ENCODE results near the gene PCDH15.
"Not testable (repeated sequence)": the region's sequence is repeated elsewhere in the genome, so short reads cannot be mapped to it uniquely, and the experiment has no call there.

PCDH15 gene

GRCh38 chr10:54531296-54531695 is 269.7 kb downstream of the PCDH15 start:
- DNase-seq, result no peak

GRCh38 chr10:54530299-54530698 is 270.7 kb downstream of the PCDH15 start:
- no peak for DNase-seq

GRCh38 chr10:54525816-54526215 is 275.2 kb downstream of the PCDH15 start:
- no peak for DNase-seq

- not testable (repeated sequence) for DNase-seq
These were observed 285.8 kb downstream of the PCDH15 start for GRCh38 chr10:54515244-54515643.

- DNase-seq, result no peak
These were observed 297.2 kb downstream of the PCDH15 start for GRCh38 chr10:54503863-54504262.

GRCh38 chr10:54501929-54502328 is 299.1 kb downstream of the PCDH15 start:
- no peak for DNase-seq

- DNase-seq, result no peak
These were observed 304.2 kb downstream of the PCDH15 start for GRCh38 chr10:54496852-54497251.

GRCh38 chr10:54487743-54488142 is 313.3 kb downstream of the PCDH15 start:
- DNase-seq, result no peak

- no peak for DNase-seq
These were observed 315.1 kb downstream of the PCDH15 start for GRCh38 chr10:54485971-54486370.

- DNase-seq, result no peak
These were observed 316.8 kb downstream of the PCDH15 start for GRCh38 chr10:54484186-54484585.

- no peak for DNase-seq
These were observed 322.4 kb downstream of the PCDH15 start for GRCh38 chr10:54478601-54479000.

GRCh38 chr10:54477738-54478137 is 323.3 kb downstream of the PCDH15 start:
- DNase-seq, result no peak

GRCh38 chr10:54470324-54470631 is 330.8 kb downstream of the PCDH15 start:
- no peak for DNase-seq

GRCh38 chr10:54469587-54470323 is 331.3 kb downstream of the PCDH15 start:
- no peak for DNase-seq

GRCh38 chr10:54454271-54454670 is 346.8 kb downstream of the PCDH15 start:
- DNase-seq, result no peak

GRCh38 chr10:54449056-54449455 is 352.0 kb downstream of the PCDH15 start:
- DNase-seq, result no peak

GRCh38 chr10:54444170-54444569 is 356.9 kb downstream of the PCDH15 start:
- no peak for DNase-seq

- no peak for DNase-seq
These were observed 359.8 kb downstream of the PCDH15 start for GRCh38 chr10:54441275-54441674.

GRCh38 chr10:54434782-54435181 is 366.2 kb downstream of the PCDH15 start:
- DNase-seq, result no peak

- no peak for DNase-seq
These were observed 385.5 kb downstream of the PCDH15 start for GRCh38 chr10:54415483-54415882.

- no peak for DNase-seq
These were observed 398.5 kb downstream of the PCDH15 start for GRCh38 chr10:54402576-54402975.

- no peak for DNase-seq
These were observed 405.0 kb downstream of the PCDH15 start for GRCh38 chr10:54396031-54396430.

GRCh38 chr10:54394598-54394997 is 406.4 kb downstream of the PCDH15 start:
- DNase-seq, result not testable (repeated sequence)

- DNase-seq, result no peak
These were observed 428.9 kb downstream of the PCDH15 start for GRCh38 chr10:54372179-54372578.

GRCh38 chr10:54368984-54369383 is 432.0 kb downstream of the PCDH15 start:
- DNase-seq, result no peak
